NB4 (cell line): Measurements from ENCODE around the gene CRIP1.

Experiments used
- MAX ChIP-seq: IDR thresholded peaks from 2 replicates; pipeline ENCODE4 v1.6.1; 2011; ENCODE audit warnings: low read depth, low read length
- TF ChIP-seq, protein P1 (sequence below): IDR thresholded peaks from one replicate; pipeline ENCODE4 v1.5.1; 2012; ENCODE audit warnings: low read depth, low read length

DNA sequence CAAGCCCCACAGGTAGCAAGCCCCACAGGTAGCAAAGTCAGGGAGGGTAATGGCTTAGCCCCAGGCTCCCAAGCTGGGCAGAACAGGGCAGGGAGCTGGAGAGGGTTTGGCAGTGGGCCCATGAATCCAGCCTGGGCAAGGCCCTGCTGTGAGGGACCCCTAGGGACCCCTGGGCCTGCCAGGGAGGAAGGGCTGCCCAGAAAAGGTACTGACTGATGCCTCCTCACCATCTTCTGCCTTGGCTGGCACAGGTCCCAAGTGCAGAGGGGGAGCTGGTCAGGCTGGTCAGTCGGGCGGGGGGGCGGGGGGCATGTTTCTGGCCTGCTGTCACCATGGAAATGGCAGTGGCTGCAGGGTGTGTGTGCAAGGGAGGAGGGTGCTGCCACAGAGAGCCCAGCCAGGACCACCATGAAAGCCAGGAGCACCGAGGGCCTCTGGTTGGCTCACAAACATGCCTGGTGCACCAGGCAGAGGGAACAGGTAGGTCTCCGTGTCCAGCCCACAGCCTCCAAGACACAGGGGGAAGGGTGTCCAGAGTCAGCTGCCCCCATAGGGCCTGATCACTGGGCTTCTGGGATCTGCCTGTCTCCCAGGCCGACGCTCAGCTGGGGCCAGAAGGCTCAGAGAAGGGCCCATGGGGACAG is 13.5 kb upstream of the CRIP1 start:
- TF ChIP-seq, protein P1, sequence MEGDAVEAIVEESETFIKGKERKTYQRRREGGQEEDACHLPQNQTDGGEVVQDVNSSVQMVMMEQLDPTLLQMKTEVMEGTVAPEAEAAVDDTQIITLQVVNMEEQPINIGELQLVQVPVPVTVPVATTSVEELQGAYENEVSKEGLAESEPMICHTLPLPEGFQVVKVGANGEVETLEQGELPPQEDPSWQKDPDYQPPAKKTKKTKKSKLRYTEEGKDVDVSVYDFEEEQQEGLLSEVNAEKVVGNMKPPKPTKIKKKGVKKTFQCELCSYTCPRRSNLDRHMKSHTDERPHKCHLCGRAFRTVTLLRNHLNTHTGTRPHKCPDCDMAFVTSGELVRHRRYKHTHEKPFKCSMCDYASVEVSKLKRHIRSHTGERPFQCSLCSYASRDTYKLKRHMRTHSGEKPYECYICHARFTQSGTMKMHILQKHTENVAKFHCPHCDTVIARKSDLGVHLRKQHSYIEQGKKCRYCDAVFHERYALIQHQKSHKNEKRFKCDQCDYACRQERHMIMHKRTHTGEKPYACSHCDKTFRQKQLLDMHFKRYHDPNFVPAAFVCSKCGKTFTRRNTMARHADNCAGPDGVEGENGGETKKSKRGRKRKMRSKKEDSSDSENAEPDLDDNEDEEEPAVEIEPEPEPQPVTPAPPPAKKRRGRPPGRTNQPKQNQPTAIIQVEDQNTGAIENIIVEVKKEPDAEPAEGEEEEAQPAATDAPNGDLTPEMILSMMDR, result no peak
- TF ChIP-seq MAX, result no peak
